H9 (cell line): Measurements from ENCODE around the gene KLHL21. TPM values are rescaled to one million over a fixed set of nuclear protein-coding genes. Genes with fewer than 3 reads are reported as not detected.
"Not testable (repeated sequence)": the region's sequence is repeated elsewhere in the genome, so short reads cannot be mapped to it uniquely, and the experiment has no call there.

Experiments
- DNase-seq: peaks from one replicate; pipeline ENCODE4 v3.0.0-alpha.2; 2017
- H2AFZ ChIP-seq: one replicate; pipeline ENCODE4 v1.6.1; 2013; ENCODE audit warnings: mild to moderate bottlenecking, low read length, control low read depth, moderate library complexity
- H2AK5ac ChIP-seq: 2 replicates; pipeline ENCODE4 v1.6.1; 2013; ENCODE audit warnings: low read length, control low read depth, mixed read lengths; ENCODE audit not compliant: insufficient read length
- H2BK120ac ChIP-seq: one replicate; pipeline ENCODE4 v1.6.1; 2013; ENCODE audit warnings: low read depth, mild to moderate bottlenecking, low read length, control low read depth, inconsistent platforms; ENCODE audit not compliant: poor library complexity, severe bottlenecking
- H2BK12ac ChIP-seq: 2 replicates; pipeline ENCODE4 v1.6.1; 2013; ENCODE audit warnings: low read length, control low read depth, mixed read lengths, low read depth; ENCODE audit not compliant: insufficient read length
- H2BK15ac ChIP-seq: 2 replicates; pipeline ENCODE4 v1.6.1; 2013; ENCODE audit warnings: low read depth, low read length, control low read depth
- H2BK20ac ChIP-seq: one replicate; pipeline ENCODE4 v1.6.1; 2013; ENCODE audit warnings: low read depth, mild to moderate bottlenecking, low read length, control low read depth, inconsistent platforms; ENCODE audit not compliant: poor library complexity, severe bottlenecking
- H2BK5ac ChIP-seq: 2 replicates; pipeline ENCODE4 v1.6.1; 2013; ENCODE audit warnings: low read length, control low read depth, mixed read lengths; ENCODE audit not compliant: insufficient read length
- H3K14ac ChIP-seq: 2 replicates; pipeline ENCODE4 v1.6.1; 2013; ENCODE audit warnings: low read length, control low read depth; ENCODE audit not compliant: insufficient read depth
- H3K18ac ChIP-seq: 2 replicates; pipeline ENCODE4 v1.6.1; 2013; ENCODE audit warnings: low read depth, mild to moderate bottlenecking, mixed read lengths, low read length, control low read depth; ENCODE audit not compliant: insufficient read length
- H3K23ac ChIP-seq: 2 replicates; pipeline ENCODE4 v1.6.1; 2013; ENCODE audit warnings: low read length, control low read depth, mixed read lengths, low read depth; ENCODE audit not compliant: insufficient read length
- H3K23me2 ChIP-seq: 2 replicates; pipeline ENCODE4 v1.6.1; 2013; ENCODE audit warnings: low read depth, mild to moderate bottlenecking, mixed read lengths, low read length, control low read depth; ENCODE audit not compliant: insufficient read length, poor library complexity, severe bottlenecking
- H3K27ac ChIP-seq: 2 replicates; pipeline ENCODE4 v1.5.1; 2013; ENCODE audit warnings: low read length, control low read depth, mixed read lengths, low read depth; ENCODE audit not compliant: insufficient read length
- H3K27me3 ChIP-seq: 2 replicates; pipeline ENCODE4 v1.6.1; 2013; ENCODE audit warnings: low read length, control low read depth, inconsistent platforms; ENCODE audit not compliant: insufficient read depth
- H3K4ac ChIP-seq: 2 replicates; pipeline ENCODE4 v1.6.1; 2013; ENCODE audit warnings: low read depth, mild to moderate bottlenecking, control low read depth, inconsistent platforms, low read length, moderate library complexity
- H3K4me1 ChIP-seq: 2 replicates; pipeline ENCODE4 v1.6.1; 2013; ENCODE audit warnings: low read length, control low read depth, inconsistent platforms; ENCODE audit not compliant: insufficient read depth
- H3K4me2 ChIP-seq: 2 replicates; pipeline ENCODE4 v1.6.1; 2013; ENCODE audit warnings: low read length, control low read depth, mixed read lengths; ENCODE audit not compliant: insufficient read length, insufficient read depth
- H3K56ac ChIP-seq: 2 replicates; pipeline ENCODE4 v1.6.1; 2013; ENCODE audit warnings: low read depth, mild to moderate bottlenecking, mixed read lengths, low read length, control low read depth; ENCODE audit not compliant: insufficient read length
- H3K79me1 ChIP-seq: 2 replicates; pipeline ENCODE4 v1.6.1; 2013; ENCODE audit warnings: low read depth, mild to moderate bottlenecking, moderate library complexity, low read length, control low read depth, inconsistent platforms; ENCODE audit not compliant: insufficient read depth, poor library complexity, severe bottlenecking
- H3K79me2 ChIP-seq: 2 replicates; pipeline ENCODE4 v1.6.1; 2013; ENCODE audit warnings: low read length, control low read depth, inconsistent platforms; ENCODE audit not compliant: insufficient read depth
- H3K9ac ChIP-seq: 2 replicates; pipeline ENCODE4 v1.6.1; 2013; ENCODE audit warnings: low read length, control low read depth, mixed read lengths; ENCODE audit not compliant: insufficient read length; ENCODE audit errors: extremely low read depth
- H3K9me3 ChIP-seq: one replicate; pipeline ENCODE4 v1.6.1; 2013; ENCODE audit warnings: low read depth, low read length, inconsistent platforms; ENCODE audit not compliant: control insufficient read depth
- H3T11ph ChIP-seq: one replicate; pipeline ENCODE4 v1.6.1; 2013; ENCODE audit warnings: mild to moderate bottlenecking, low read length, control low read depth, inconsistent platforms
- H4K20me1 ChIP-seq: one replicate; pipeline ENCODE4 v1.6.1; 2013; ENCODE audit not compliant: control insufficient read depth, insufficient read length, insufficient read depth
- H4K5ac ChIP-seq: 2 replicates; pipeline ENCODE4 v1.6.1; 2013; ENCODE audit warnings: low read depth, mild to moderate bottlenecking, mixed read lengths, low read length, control low read depth; ENCODE audit not compliant: insufficient read length
- H4K8ac ChIP-seq: replicated peaks from 2 replicates; pipeline ENCODE4 v1.6.1; 2013; ENCODE audit warnings: low read length, control low read depth, mixed read lengths, low read depth; ENCODE audit not compliant: insufficient read length
- H4K91ac ChIP-seq: 2 replicates; pipeline ENCODE4 v1.6.1; 2013; ENCODE audit warnings: low read depth, mild to moderate bottlenecking, moderate library complexity, mixed read lengths, low read length, control low read depth; ENCODE audit not compliant: insufficient read length
- H3K27ac Mint-ChIP-seq, 3 experiments: 2 replicates in 2 of 3; 3 replicates in 1 of 3; pipeline ENCODE4 v1.8.0; 2020 to 2021; ENCODE audit warnings: mixed read lengths in 3 of 3, mild to moderate bottlenecking in 1 of 3, moderate library complexity in 1 of 3
- H3K27me3 Mint-ChIP-seq: 2 replicates; pipeline ENCODE4 v1.8.0; 2021; ENCODE audit warnings: low read depth, mild to moderate bottlenecking, moderate library complexity, mixed read lengths
- H3K36me3 Mint-ChIP-seq, 3 experiments: 2 replicates in 2 of 3; 3 replicates in 1 of 3; pipeline ENCODE4 v1.8.0; 2020 to 2021; ENCODE audit warnings: low read depth in 3 of 3, mixed read lengths in 3 of 3; ENCODE audit not compliant: insufficient read depth in 1 of 3
- H3K4me1 Mint-ChIP-seq, 2 experiments: 2 replicates each; pipeline ENCODE4 v1.8.0; 2020; ENCODE audit warnings: mixed read lengths in 2 of 2
- H3K4me3 Mint-ChIP-seq, 2 experiments: 2 replicates in 1 of 2; 3 replicates in 1 of 2; pipeline ENCODE4 v1.8.0; 2020 to 2021; ENCODE audit warnings: mild to moderate bottlenecking in 2 of 2, mixed read lengths in 2 of 2, moderate library complexity in 1 of 2
- H3K9me3 Mint-ChIP-seq, 2 experiments: 2 replicates in 1 of 2; 3 replicates in 1 of 2; pipeline ENCODE4 v1.8.0; 2020; ENCODE audit warnings: mild to moderate bottlenecking in 2 of 2, mixed read lengths in 2 of 2, moderate library complexity in 1 of 2
- CTCF ChIP-seq: fragments of 200-600 bp; sonication (generic); conservative IDR thresholded peaks from 3 replicates; pipeline ENCODE4 v1.8.0; 2021; ENCODE audit warnings: antibody characterized with exemption, mild to moderate bottlenecking
- WGBS: extraction: QIAGEN DNeasy Blood & Tissue Kit; methylation state at CpG from one replicate; pipeline ENCODE4 v1.1.7; 2013; ENCODE audit warnings: missing lambda C conversion rate, low lambda C conversion rate, mixed read lengths; ENCODE audit not compliant: insufficient read length; ENCODE audit errors: extremely low coverage; 5-methylcytosine and 5-hydroxymethylcytosine counted together
- total RNA-seq: library from RNA; stranded (reverse); gene quantifications from 2 replicates; pipeline ENCODE4 v1.2.1, GENCODE V29; 2021

The KLHL21 gene
- total RNA-seq, 1 experiment from 2014 or later: 31.9 TPM

- H2BK20ac ChIP-seq: no peak overlapping the region
- no peak overlapping the region for H3K4ac ChIP-seq
- H4K5ac ChIP-seq: no peak overlapping the region
- H2BK5ac ChIP-seq: no peak overlapping the region
- H2AK5ac ChIP-seq: no peak overlapping the region
- H3K79me2 ChIP-seq: no peaks in the 10 kb centered on the region
- DNase-seq: no peak
- no peak overlapping the region for H3K14ac ChIP-seq
- Mint-ChIP-seq H3K36me3 (peaks cover 27 to 68% (median 58%) of the 10 kb centered on the region in 3 experiments; a peak in 6 of 7 replicates), H3K27me3 (no peaks in the 10 kb centered on the region), H3K4me3 (no peak overlapping the region), H3K27ac (no peak overlapping the region; a peak in 2 of 7 replicates), H3K9me3 (no peaks in the 10 kb centered on the region), H3K4me1 (peaks cover 3 to 6% of the 10 kb centered on the region in 2 experiments; a peak in 3 of 4 replicates)
- no peaks in the 10 kb centered on the region for H3K9me3 ChIP-seq
- H3K23me2 ChIP-seq: no peaks in the 10 kb centered on the region
- no peak overlapping the region for H3K23ac ChIP-seq
- no peak overlapping the region for H3K18ac ChIP-seq
- no peak overlapping the region for H2BK15ac ChIP-seq
- no peak overlapping the region for H3K56ac ChIP-seq
- no peak overlapping the region for H2BK120ac ChIP-seq
- WGBS: no CpG with 5 or more reads among the region's 7 CpGs
- no peak for TF ChIP-seq CTCF
- H3T11ph ChIP-seq: no peak overlapping the region
- no peak overlapping the region for H4K91ac ChIP-seq
- no peak overlapping the region for H2AFZ ChIP-seq
- H3K27ac ChIP-seq: no peak overlapping the region
- H4K8ac ChIP-seq: no peak overlapping the region
- no peaks in the 10 kb centered on the region for H3K4me1 ChIP-seq
- no peaks in the 10 kb centered on the region for H3K27me3 ChIP-seq
- no peaks in the 10 kb centered on the region for H3K79me1 ChIP-seq
- no peaks in the 10 kb centered on the region for H4K20me1 ChIP-seq
- H3K4me2 ChIP-seq: no peak overlapping the region
- H2BK12ac ChIP-seq: no peak overlapping the region
- H3K9ac ChIP-seq: no peak overlapping the region
Observed at GRCh38 chr1:6645018-6645417, 42.3 kb upstream of the KLHL21 start.

- not testable (repeated sequence) for H3K23ac ChIP-seq, H2BK12ac ChIP-seq, DNase-seq, H2AK5ac ChIP-seq, H2BK5ac ChIP-seq, H3K9me3 Mint-ChIP-seq, H2BK15ac ChIP-seq, H3K4me1 ChIP-seq, H3K14ac ChIP-seq, H3K79me1 ChIP-seq, H4K5ac ChIP-seq, H3T11ph ChIP-seq, H4K91ac ChIP-seq, H3K4me1 Mint-ChIP-seq, H3K4me3 Mint-ChIP-seq, H3K4me2 ChIP-seq, H3K79me2 ChIP-seq, H3K56ac ChIP-seq, H3K27me3 Mint-ChIP-seq, H3K18ac ChIP-seq, H3K4ac ChIP-seq, H4K8ac ChIP-seq, H4K20me1 ChIP-seq, H3K27me3 ChIP-seq, H2AFZ ChIP-seq, H2BK120ac ChIP-seq, H2BK20ac ChIP-seq, H3K9ac ChIP-seq, H3K27ac ChIP-seq, H3K23me2 ChIP-seq, H3K27ac Mint-ChIP-seq, H3K9me3 ChIP-seq
- peaks cover 48 to 93% (median 92%) of the 10 kb centered on the region in 3 experiments for H3K36me3 Mint-ChIP-seq
- no CpG with 5 or more reads among the region's 3 CpGs for WGBS
Observed at GRCh38 chr1:6640867-6641266, 38.2 kb upstream of the KLHL21 start.
